ENCODE measurements around the gene SAFB.

DNA sequence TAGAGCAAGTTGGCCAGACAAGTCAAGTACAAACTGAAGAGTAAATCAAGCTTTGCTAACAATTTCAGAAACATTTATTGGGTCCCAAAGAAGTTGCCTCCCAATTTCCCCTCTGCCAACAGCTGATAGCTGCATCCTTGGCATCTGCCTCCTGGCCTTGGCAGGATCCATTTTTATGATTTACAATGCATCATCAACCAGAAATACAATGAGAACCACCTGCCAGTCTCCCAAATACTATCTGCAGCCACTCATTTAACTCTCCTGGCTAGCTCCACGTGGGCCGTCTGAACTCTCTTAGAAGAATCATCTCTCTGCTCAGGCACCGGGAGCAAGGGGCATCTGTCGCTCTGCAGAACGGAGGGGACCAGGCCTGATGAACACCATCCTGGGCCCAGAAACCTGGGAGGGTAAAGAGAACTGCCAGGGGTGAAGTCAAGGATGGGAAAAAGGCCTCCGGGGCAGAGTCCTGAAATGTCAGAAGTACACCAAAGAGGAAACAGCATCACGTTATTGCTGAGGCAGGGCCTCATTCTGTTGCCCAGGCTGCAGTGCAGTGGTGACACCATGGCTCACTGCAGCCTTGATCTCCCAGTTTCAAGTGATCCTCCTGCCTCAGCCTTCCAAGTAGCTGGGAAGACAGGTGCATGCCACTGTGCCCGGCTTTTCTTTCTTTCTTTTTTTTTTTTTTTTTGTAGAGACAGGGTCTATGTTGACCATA is 94.5 kb downstream of the SAFB start:
- TF ChIP-seq, protein P1, sequence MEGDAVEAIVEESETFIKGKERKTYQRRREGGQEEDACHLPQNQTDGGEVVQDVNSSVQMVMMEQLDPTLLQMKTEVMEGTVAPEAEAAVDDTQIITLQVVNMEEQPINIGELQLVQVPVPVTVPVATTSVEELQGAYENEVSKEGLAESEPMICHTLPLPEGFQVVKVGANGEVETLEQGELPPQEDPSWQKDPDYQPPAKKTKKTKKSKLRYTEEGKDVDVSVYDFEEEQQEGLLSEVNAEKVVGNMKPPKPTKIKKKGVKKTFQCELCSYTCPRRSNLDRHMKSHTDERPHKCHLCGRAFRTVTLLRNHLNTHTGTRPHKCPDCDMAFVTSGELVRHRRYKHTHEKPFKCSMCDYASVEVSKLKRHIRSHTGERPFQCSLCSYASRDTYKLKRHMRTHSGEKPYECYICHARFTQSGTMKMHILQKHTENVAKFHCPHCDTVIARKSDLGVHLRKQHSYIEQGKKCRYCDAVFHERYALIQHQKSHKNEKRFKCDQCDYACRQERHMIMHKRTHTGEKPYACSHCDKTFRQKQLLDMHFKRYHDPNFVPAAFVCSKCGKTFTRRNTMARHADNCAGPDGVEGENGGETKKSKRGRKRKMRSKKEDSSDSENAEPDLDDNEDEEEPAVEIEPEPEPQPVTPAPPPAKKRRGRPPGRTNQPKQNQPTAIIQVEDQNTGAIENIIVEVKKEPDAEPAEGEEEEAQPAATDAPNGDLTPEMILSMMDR (IDR thresholded peaks at IDR 0.05): no peak
- no peak for TF ChIP-seq POLR2A (IDR thresholded peaks at IDR 0.05)

Data from body of pancreas (tissue), 4 donors.